Neural progenitor cell (in vitro differentiated cells): ENCODE data around the gene RPTOR. TPM values are rescaled to one million over a fixed set of nuclear protein-coding genes. Genes with fewer than 3 reads are reported as not detected.

Experiments used
- DNase-seq: peaks from one replicate; pipeline ENCODE4 v3.0.0-alpha.2; 2016; ENCODE audit warnings: low spot score
- H2AFZ ChIP-seq: fragments of 200-600 bp; sonication (generic); replicated peaks from 2 replicates; pipeline ENCODE4 v1.6.1; 2016; ENCODE audit warnings: antibody characterized with exemption
- H3F3A ChIP-seq: fragments of 200-600 bp; sonication (generic); 2 replicates; pipeline ENCODE4 v1.6.1; 2016; ENCODE audit warnings: antibody characterized with exemption, low read depth
- H3K27ac ChIP-seq: fragments of 200-600 bp; sonication (generic); 2 replicates; pipeline ENCODE4 v1.5.1; 2016; ENCODE audit warnings: mild to moderate bottlenecking
- H3K27me3 ChIP-seq: fragments of 200-600 bp; sonication (generic); 2 replicates; pipeline ENCODE4 v1.6.1; 2016; ENCODE audit warnings: mild to moderate bottlenecking, moderate library complexity
- H3K36me3 ChIP-seq: fragments of 200-600 bp; sonication (generic); 2 replicates; pipeline ENCODE4 v1.5.1; 2016
- H3K4me1 ChIP-seq: fragments of 200-600 bp; sonication (generic); 2 replicates; pipeline ENCODE4 v1.6.1; 2016; ENCODE audit warnings: mixed run types
- H3K4me2 ChIP-seq: fragments of 200-600 bp; sonication (generic); 2 replicates; pipeline ENCODE4 v1.6.1; 2016
- H3K4me3 ChIP-seq: fragments of 200-600 bp; sonication (generic); 2 replicates; pipeline ENCODE4 v1.5.1; 2016
- H3K79me2 ChIP-seq: fragments of 200-600 bp; sonication (generic); 2 replicates; pipeline ENCODE4 v1.6.1; 2016; ENCODE audit warnings: low read depth
- H3K9ac ChIP-seq: fragments of 200-600 bp; sonication (generic); 2 replicates; pipeline ENCODE4 v1.6.1; 2016
- H3K9me3 ChIP-seq: fragments of 200-600 bp; sonication (generic); 2 replicates; pipeline ENCODE4 v1.5.1; 2016; ENCODE audit warnings: low read depth
- H4K20me1 ChIP-seq: fragments of 200-600 bp; sonication (generic); 2 replicates; pipeline ENCODE4 v1.6.1; 2016; ENCODE audit warnings: low read depth
- H3K27ac Mint-ChIP-seq: 3 replicates; pipeline ENCODE4 v1.8.0; 2021; ENCODE audit warnings: mixed read lengths
- H3K27me3 Mint-ChIP-seq: 2 replicates; pipeline ENCODE4 v1.8.0; 2022; ENCODE audit warnings: low read depth, mild to moderate bottlenecking, inconsistent platforms, moderate library complexity, mixed read lengths; ENCODE audit not compliant: insufficient read depth
- H3K36me3 Mint-ChIP-seq: 3 replicates; pipeline ENCODE4 v1.8.0; 2021; ENCODE audit warnings: mixed read lengths
- H3K4me1 Mint-ChIP-seq: 3 replicates; pipeline ENCODE4 v1.8.0; 2021; ENCODE audit warnings: mixed read lengths
- H3K4me3 Mint-ChIP-seq: 3 replicates; pipeline ENCODE4 v1.8.0; 2021; ENCODE audit warnings: mild to moderate bottlenecking, moderate library complexity, mixed read lengths
- H3K9me3 Mint-ChIP-seq: 3 replicates; pipeline ENCODE4 v1.8.0; 2020; ENCODE audit warnings: mixed read lengths
- EZH2 ChIP-seq: fragments of 200-600 bp; sonication (generic); IDR thresholded peaks from 2 replicates; pipeline ENCODE4 v1.6.1; 2017; ENCODE audit warnings: antibody characterized with exemption, mild to moderate bottlenecking, moderate library complexity
- EZH2phosphoT487 ChIP-seq: fragments of 200-600 bp; sonication (generic); IDR thresholded peaks from 2 replicates; pipeline ENCODE4 v1.6.1; 2017; ENCODE audit warnings: antibody characterized with exemption
- total RNA-seq: library from RNA; depleted of rRNA; stranded (reverse); fragments of >200 nt; gene quantifications from 2 replicates; pipeline ENCODE4 v1.2.3, GENCODE V29; 2015; ENCODE audit warnings: low replicate concordance
- TF ChIP-seq, protein P1 (sequence below): fragments of 200-600 bp; sonication (generic); IDR thresholded peaks from 2 replicates; pipeline ENCODE4 v1.5.1; 2017; ENCODE audit warnings: antibody characterized with exemption, mild to moderate bottlenecking

Gene RPTOR
- total RNA-seq, 1 donor from 2014 or later, result 7.4 TPM

DNA sequence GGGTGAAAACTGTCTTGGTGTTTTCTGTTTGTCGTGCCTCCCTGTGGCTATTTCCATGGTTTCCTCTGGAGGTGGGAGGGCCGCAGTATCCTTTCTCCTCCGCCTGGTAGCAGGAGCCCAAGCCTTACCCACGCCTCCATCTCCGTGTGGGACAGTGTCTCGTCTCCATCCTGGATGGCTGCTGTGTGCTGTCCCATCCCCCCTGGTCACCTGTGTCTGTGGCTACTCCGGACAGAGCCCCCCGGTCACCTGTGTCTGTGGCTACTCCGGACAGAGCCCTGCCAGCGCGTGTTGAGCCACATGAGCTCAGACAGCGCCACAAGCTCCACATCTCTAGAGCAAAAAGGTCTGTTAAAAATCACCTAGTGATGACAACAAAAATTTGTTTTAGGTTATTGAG, 248.8 kb downstream of the RPTOR start:
- TF ChIP-seq, protein P1, sequence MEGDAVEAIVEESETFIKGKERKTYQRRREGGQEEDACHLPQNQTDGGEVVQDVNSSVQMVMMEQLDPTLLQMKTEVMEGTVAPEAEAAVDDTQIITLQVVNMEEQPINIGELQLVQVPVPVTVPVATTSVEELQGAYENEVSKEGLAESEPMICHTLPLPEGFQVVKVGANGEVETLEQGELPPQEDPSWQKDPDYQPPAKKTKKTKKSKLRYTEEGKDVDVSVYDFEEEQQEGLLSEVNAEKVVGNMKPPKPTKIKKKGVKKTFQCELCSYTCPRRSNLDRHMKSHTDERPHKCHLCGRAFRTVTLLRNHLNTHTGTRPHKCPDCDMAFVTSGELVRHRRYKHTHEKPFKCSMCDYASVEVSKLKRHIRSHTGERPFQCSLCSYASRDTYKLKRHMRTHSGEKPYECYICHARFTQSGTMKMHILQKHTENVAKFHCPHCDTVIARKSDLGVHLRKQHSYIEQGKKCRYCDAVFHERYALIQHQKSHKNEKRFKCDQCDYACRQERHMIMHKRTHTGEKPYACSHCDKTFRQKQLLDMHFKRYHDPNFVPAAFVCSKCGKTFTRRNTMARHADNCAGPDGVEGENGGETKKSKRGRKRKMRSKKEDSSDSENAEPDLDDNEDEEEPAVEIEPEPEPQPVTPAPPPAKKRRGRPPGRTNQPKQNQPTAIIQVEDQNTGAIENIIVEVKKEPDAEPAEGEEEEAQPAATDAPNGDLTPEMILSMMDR, result no peak
- no peak for TF ChIP-seq EZH2
- peaks cover 38% of the 10 kb centered on the region for H3K4me1 Mint-ChIP-seq
- Histone ChIP-seq H3K79me2 (no peaks in the 10 kb centered on the region), H3K4me3 (no peak overlapping the region), H3K4me2 (no peak overlapping the region), H3K27ac (no peak overlapping the region), H2AFZ (no peak overlapping the region), H3K4me1 (peaks cover 9% of the 10 kb centered on the region), H3K27me3 (no peaks in the 10 kb centered on the region), H3K9ac (no peak overlapping the region), H3F3A (no peaks in the 10 kb centered on the region), H4K20me1 (no peaks in the 10 kb centered on the region), H3K36me3 (no peaks in the 10 kb centered on the region), H3K9me3 (no peaks in the 10 kb centered on the region)
- peaks cover 2% of the 10 kb centered on the region for H3K9me3 Mint-ChIP-seq
- no peaks in the 10 kb centered on the region for H3K27me3 Mint-ChIP-seq
- peaks cover 18% of the 10 kb centered on the region for H3K36me3 Mint-ChIP-seq
- no peak overlapping the region for H3K4me3 Mint-ChIP-seq
- H3K27ac Mint-ChIP-seq, result no peak overlapping the region
- DNase-seq, result no peak

DNA sequence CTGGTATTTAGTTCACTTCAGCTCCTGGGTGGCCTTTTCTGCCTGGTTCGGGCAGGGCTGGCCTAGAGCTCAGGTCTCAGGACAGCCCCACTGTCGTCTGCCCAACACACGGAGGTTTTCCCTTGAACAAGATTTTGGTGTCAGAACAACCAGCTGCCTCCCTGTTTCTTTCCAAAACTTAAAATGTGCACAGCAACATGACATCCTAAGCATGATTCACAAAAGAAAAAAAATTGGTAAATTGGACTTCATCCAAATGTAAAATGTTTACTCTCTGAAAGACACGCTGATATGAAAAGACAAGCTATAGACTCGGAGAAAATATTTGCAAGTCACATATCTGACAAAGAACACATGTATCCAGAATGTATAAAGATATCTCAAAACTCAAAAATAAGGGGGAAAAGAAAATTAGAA, 249.2 kb downstream of the RPTOR start:
- H3K27ac ChIP-seq, result no peak overlapping the region
- H3K79me2 ChIP-seq, result no peaks in the 10 kb centered on the region
- H3F3A ChIP-seq, result no peaks in the 10 kb centered on the region
- no peak overlapping the region for H3K4me3 Mint-ChIP-seq
- H3K4me1 Mint-ChIP-seq, result peaks cover 40% of the 10 kb centered on the region
- H4K20me1 ChIP-seq, result no peaks in the 10 kb centered on the region
- H3K36me3 ChIP-seq, result no peaks in the 10 kb centered on the region
- H2AFZ ChIP-seq, result no peak overlapping the region
- no peaks in the 10 kb centered on the region for H3K27me3 Mint-ChIP-seq
- no peak for DNase-seq
- no peaks in the 10 kb centered on the region for H3K9me3 ChIP-seq
- H3K36me3 Mint-ChIP-seq, result peaks cover 18% of the 10 kb centered on the region
- peaks cover 2% of the 10 kb centered on the region for H3K9me3 Mint-ChIP-seq
- H3K9ac ChIP-seq, result no peak overlapping the region
- H3K4me3 ChIP-seq, result no peak overlapping the region
- H3K27me3 ChIP-seq, result no peaks in the 10 kb centered on the region
- H3K27ac Mint-ChIP-seq, result no peak overlapping the region
- TF ChIP-seq EZH2phosphoT487 (no peak), EZH2 (no peak)
- TF ChIP-seq, protein P1, result no peak
- peaks cover 9% of the 10 kb centered on the region for H3K4me1 ChIP-seq
- H3K4me2 ChIP-seq, result no peak overlapping the region

DNA sequence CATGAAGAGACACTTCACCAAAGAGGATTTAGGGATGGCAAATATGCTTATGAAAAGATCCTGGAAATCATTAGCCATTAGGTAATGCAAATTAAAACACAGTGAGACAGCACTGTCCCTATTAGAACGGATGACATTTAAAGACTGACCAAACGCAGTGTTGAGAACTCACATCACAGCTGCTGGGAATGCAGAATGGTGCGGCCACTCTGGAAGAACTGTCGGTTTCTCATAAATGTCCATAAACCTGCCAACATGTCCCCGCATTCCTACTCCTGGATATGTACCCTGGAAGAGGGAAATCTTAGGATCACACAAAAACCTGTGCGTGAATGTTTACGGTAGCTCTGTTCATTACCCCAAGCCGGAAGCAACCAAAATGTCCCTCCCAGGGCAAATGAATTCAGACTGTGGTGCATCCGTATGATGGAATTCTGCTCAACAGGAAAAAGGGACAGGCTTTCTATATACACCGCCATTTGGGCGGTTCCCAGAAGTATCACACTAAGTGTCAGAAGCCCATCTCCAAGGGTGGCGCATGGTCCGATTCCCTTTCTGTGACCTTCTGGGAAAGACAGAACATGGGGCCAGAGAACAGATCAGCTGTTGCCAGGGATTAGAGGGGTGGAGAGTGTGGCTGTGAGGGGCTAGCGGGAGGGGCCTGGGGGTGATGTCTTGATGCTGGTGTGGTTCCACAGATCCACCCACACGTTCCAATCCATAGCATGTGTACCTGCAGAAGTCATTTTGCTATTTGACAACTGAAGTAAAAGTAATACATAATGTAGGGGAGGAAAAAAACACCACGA, 249.8 kb downstream of the RPTOR start:
- Mint-ChIP-seq H3K27me3 (no peaks in the 10 kb centered on the region), H3K4me1 (peaks cover 38% of the 10 kb centered on the region), H3K9me3 (peaks cover 2% of the 10 kb centered on the region), H3K36me3 (peaks cover 18% of the 10 kb centered on the region), H3K4me3 (no peak overlapping the region), H3K27ac (peak overlapping the region; percentile 84)
- H3F3A ChIP-seq, result no peaks in the 10 kb centered on the region
- H3K79me2 ChIP-seq, result no peaks in the 10 kb centered on the region
- H3K4me3 ChIP-seq, result no peak overlapping the region
- H2AFZ ChIP-seq, result no peak overlapping the region
- no peak overlapping the region for H3K9ac ChIP-seq
- TF ChIP-seq EZH2 (no peak), EZH2phosphoT487 (no peak)
- TF ChIP-seq, protein P1, result no peak
- no peak for DNase-seq
- H3K4me1 ChIP-seq, result peaks cover 9% of the 10 kb centered on the region
- H3K9me3 ChIP-seq, result no peaks in the 10 kb centered on the region
- no peaks in the 10 kb centered on the region for H3K27me3 ChIP-seq
- no peaks in the 10 kb centered on the region for H3K36me3 ChIP-seq
- H4K20me1 ChIP-seq, result no peaks in the 10 kb centered on the region
- H3K4me2 ChIP-seq, result no peak overlapping the region
- H3K27ac ChIP-seq, result no peak overlapping the region
